Measurements from ENCODE around the gene MYH7B. TPM values are rescaled to one million over a fixed set of nuclear protein-coding genes. Genes with fewer than 3 reads are reported as not detected.

MYH7B gene
- total RNA-seq, 1 experiment from 2014 or later = not detected

DNA sequence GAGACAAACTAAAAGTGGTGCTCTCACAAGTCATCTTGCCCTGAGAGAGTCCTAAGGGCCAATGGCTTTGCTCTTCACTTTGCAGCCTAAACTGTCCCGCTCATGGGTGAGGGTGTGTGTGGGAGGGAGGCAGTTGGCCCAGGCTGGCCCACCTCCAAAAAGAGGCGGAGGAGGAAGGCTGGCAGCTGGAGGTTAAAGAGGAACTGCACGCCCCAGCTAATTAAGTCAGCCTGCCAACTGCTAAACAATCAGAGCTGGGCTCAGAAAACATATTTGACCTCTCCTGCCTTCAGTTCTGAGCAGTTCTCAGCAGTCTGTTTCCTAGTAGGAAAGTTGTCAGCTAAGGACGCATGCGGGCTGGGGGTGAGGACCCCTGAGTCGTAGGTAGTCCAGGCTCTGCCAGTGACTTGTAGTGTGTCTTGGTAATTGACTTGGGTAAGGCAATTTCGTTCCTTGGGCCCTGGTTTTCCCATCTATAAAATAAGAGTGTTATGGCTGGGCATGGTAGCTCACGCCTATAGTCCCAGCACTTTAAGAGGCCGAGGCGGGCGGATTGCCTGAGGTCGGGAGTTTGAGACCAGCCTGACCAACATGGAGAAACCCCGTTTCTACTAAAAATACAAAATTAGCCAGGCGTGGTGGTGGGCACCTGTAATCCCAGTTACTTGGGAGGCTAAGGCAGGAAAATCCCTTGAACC, 17.1 kb upstream of the MYH7B start:
- Histone ChIP-seq H3K36me3 (ENCODE audit: insufficient read depth, low read length) (peaks cover 6% of the 10 kb centered on the region; the same call in 1 of the 2 replicates), H3K9me3 (ENCODE audit: low read length) (no peaks in the 10 kb centered on the region), H2AFZ (ENCODE audit: low read length) (no peak overlapping the region), H3K4me3 (ENCODE audit: low read length) (no peak overlapping the region), H3K79me2 (ENCODE audit: low read length) (no peaks in the 10 kb centered on the region), H3K27ac (ENCODE audit: low read length) (no peak overlapping the region), H3K9me2 (replicated peaks; ENCODE audit: insufficient read depth, low read length) (no peaks in the 10 kb centered on the region), H4K20me1 (ENCODE audit: insufficient read depth, low read depth, low read length) (no peaks in the 10 kb centered on the region), H3K9ac (ENCODE audit: low read length) (no peak overlapping the region), H3K27me3 (ENCODE audit: low read length) (no peaks in the 10 kb centered on the region), H3K4me2 (ENCODE audit: low read depth, low read length, poor library complexity, severe bottlenecking) (no peak overlapping the region), H3K4me1 (ENCODE audit: low read length) (no peaks in the 10 kb centered on the region)
- DNase-seq = no peak

- DNase-seq = no peak
- H4K20me1 ChIP-seq (ENCODE audit: insufficient read depth, low read depth, low read length) = no peaks in the 10 kb centered on the region
- H3K27me3 ChIP-seq (ENCODE audit: low read length) = no peaks in the 10 kb centered on the region
- no peak overlapping the region for H3K27ac ChIP-seq (ENCODE audit: low read length)
- H3K9ac ChIP-seq (ENCODE audit: low read length) = no peak overlapping the region
- H3K4me2 ChIP-seq (ENCODE audit: low read depth, low read length, poor library complexity, severe bottlenecking) = no peak overlapping the region
- H3K9me2 ChIP-seq (replicated peaks; ENCODE audit: insufficient read depth, low read length) = no peaks in the 10 kb centered on the region
- H2AFZ ChIP-seq (ENCODE audit: low read length) = no peak overlapping the region
- H3K36me3 ChIP-seq (ENCODE audit: insufficient read depth, low read length) = peaks cover 9% of the 10 kb centered on the region; the same call in 1 of the 2 replicates
- H3K9me3 ChIP-seq (ENCODE audit: low read length) = no peaks in the 10 kb centered on the region
- no peak overlapping the region for H3K4me3 ChIP-seq (ENCODE audit: low read length)
- no peaks in the 10 kb centered on the region for H3K4me1 ChIP-seq (ENCODE audit: low read length)
- H3K79me2 ChIP-seq (ENCODE audit: low read length) = no peaks in the 10 kb centered on the region
Observed at GRCh38 chr20:34940081-34940481, 15.6 kb upstream of the MYH7B start.

DNA sequence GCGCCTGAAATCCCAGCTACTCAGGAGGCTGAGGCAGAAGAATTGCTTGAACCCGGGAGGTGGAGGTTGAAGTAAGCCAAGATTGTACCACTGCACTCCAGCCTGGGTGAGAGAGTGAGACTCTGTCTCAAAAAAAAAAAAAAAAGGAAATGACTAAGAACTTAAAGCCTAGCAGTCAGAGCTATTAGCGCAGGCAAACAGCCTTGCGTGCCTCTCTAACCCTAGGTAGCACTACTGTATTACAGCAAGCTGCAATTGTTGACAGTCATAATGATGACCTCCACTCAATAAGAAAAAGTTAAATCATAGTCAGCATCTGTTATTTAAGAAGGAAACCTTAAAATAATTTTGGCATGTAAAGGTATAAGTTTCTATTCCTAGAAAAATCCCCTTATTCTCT, 14.4 kb upstream of the MYH7B start:
- H3K4me3 ChIP-seq (ENCODE audit: low read length) = no peak overlapping the region
- H2AFZ ChIP-seq (ENCODE audit: low read length) = no peak overlapping the region
- peaks cover 4% of the 10 kb centered on the region for H3K4me1 ChIP-seq (ENCODE audit: low read length)
- H3K36me3 ChIP-seq (ENCODE audit: insufficient read depth, low read length) = peaks cover 9% of the 10 kb centered on the region; the same call in 1 of the 2 replicates
- no peak overlapping the region for H3K9ac ChIP-seq (ENCODE audit: low read length)
- no peaks in the 10 kb centered on the region for H3K9me2 ChIP-seq (replicated peaks; ENCODE audit: insufficient read depth, low read length)
- H4K20me1 ChIP-seq (ENCODE audit: insufficient read depth, low read depth, low read length) = no peaks in the 10 kb centered on the region
- no peak overlapping the region for H3K27ac ChIP-seq (ENCODE audit: low read length)
- no peak overlapping the region for H3K4me2 ChIP-seq (ENCODE audit: low read depth, low read length, poor library complexity, severe bottlenecking)
- no peaks in the 10 kb centered on the region for H3K79me2 ChIP-seq (ENCODE audit: low read length)
- no peaks in the 10 kb centered on the region for H3K9me3 ChIP-seq (ENCODE audit: low read length)
- H3K27me3 ChIP-seq (ENCODE audit: low read length) = no peaks in the 10 kb centered on the region
- DNase-seq = no peak

DNA sequence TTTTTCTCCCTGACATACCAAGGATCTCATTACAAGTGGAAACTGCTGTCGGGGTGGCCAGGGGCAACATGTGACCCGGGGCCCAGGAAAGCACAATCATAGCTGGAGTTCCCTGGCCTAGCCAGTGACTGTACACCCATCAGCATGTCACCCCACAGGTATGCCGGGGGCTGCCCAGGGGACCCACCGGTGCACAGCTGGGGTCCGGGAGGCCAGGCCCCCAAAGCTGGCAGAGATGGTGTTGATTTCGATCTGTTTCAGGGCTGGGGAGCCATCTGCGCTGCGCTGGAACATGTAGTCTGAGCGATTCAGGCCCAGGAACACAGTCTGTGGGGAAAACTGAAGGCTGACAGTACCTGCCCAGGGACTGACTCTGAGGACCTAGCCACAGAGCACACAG, 13.4 kb upstream of the MYH7B start:
- no peaks in the 10 kb centered on the region for H3K27me3 ChIP-seq (ENCODE audit: low read length)
- H4K20me1 ChIP-seq (ENCODE audit: insufficient read depth, low read depth, low read length) = no peaks in the 10 kb centered on the region
- no peak overlapping the region for H3K4me2 ChIP-seq (ENCODE audit: low read depth, low read length, poor library complexity, severe bottlenecking)
- no peak overlapping the region for H2AFZ ChIP-seq (ENCODE audit: low read length)
- no peak overlapping the region for H3K9ac ChIP-seq (ENCODE audit: low read length)
- H3K9me2 ChIP-seq (replicated peaks; ENCODE audit: insufficient read depth, low read length) = no peaks in the 10 kb centered on the region
- peaks cover 9% of the 10 kb centered on the region; the same call in 1 of the 2 replicates for H3K36me3 ChIP-seq (ENCODE audit: insufficient read depth, low read length)
- H3K79me2 ChIP-seq (ENCODE audit: low read length) = no peaks in the 10 kb centered on the region
- no peak overlapping the region for H3K27ac ChIP-seq (ENCODE audit: low read length)
- peaks cover 10% of the 10 kb centered on the region for H3K4me1 ChIP-seq (ENCODE audit: low read length)
- DNase-seq = no peak
- H3K4me3 ChIP-seq (ENCODE audit: low read length) = no peak overlapping the region
- H3K9me3 ChIP-seq (ENCODE audit: low read length) = no peaks in the 10 kb centered on the region

DNA sequence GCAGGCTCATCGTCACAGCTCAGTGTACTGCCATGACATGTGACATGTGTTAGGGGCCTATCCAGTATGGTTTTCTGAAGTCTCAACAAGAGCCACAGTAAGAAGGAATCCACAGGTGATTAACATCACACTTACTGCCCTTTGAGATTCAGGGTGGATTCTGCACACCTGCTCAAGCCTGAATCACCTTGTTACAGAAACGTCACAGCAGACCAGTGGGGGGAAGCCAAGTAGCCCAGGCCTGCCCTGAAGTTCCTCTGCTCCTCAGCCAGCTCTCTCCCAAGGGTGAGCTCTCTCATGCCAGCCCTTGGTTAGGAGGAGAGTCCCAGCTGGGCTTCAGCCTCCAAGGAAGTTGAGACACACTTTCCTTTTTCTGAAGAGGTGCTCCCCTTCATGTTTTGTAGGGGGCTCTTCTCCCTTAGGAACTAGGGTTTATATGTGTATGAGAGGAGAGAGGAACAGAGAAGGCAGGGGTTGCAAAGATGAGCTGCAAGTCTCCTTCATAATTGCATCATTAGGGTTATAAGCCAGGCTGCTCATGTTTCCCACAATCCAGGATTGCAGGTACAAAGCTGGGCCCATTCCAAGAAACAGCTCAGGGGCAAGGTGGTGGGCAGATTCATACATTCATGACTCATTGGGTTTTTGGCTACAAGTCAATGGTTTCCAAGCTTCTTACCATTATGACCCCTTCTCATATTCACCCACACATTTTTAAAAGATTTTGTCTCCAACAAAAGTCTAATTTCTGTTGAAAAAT, 11.7 kb upstream of the MYH7B start:
- H3K9me3 ChIP-seq (ENCODE audit: low read length) = no peaks in the 10 kb centered on the region
- DNase-seq = no peak
- H3K4me2 ChIP-seq (ENCODE audit: low read depth, low read length, poor library complexity, severe bottlenecking) = no peak overlapping the region
- peak overlapping the region; percentile 34; the same call in 1 of the 2 replicates for H3K27ac ChIP-seq (ENCODE audit: low read length)
- no peak overlapping the region for H3K9ac ChIP-seq (ENCODE audit: low read length)
- H4K20me1 ChIP-seq (ENCODE audit: insufficient read depth, low read depth, low read length) = no peaks in the 10 kb centered on the region
- peaks cover 10% of the 10 kb centered on the region for H3K4me1 ChIP-seq (ENCODE audit: low read length)
- peaks cover 9% of the 10 kb centered on the region; the same call in 1 of the 2 replicates for H3K36me3 ChIP-seq (ENCODE audit: insufficient read depth, low read length)
- H3K4me3 ChIP-seq (ENCODE audit: low read length) = no peak overlapping the region
- no peaks in the 10 kb centered on the region for H3K79me2 ChIP-seq (ENCODE audit: low read length)
- no peak overlapping the region for H2AFZ ChIP-seq (ENCODE audit: low read length)
- no peaks in the 10 kb centered on the region for H3K27me3 ChIP-seq (ENCODE audit: low read length)
- H3K9me2 ChIP-seq (replicated peaks; ENCODE audit: insufficient read depth, low read length) = no peaks in the 10 kb centered on the region

DNA sequence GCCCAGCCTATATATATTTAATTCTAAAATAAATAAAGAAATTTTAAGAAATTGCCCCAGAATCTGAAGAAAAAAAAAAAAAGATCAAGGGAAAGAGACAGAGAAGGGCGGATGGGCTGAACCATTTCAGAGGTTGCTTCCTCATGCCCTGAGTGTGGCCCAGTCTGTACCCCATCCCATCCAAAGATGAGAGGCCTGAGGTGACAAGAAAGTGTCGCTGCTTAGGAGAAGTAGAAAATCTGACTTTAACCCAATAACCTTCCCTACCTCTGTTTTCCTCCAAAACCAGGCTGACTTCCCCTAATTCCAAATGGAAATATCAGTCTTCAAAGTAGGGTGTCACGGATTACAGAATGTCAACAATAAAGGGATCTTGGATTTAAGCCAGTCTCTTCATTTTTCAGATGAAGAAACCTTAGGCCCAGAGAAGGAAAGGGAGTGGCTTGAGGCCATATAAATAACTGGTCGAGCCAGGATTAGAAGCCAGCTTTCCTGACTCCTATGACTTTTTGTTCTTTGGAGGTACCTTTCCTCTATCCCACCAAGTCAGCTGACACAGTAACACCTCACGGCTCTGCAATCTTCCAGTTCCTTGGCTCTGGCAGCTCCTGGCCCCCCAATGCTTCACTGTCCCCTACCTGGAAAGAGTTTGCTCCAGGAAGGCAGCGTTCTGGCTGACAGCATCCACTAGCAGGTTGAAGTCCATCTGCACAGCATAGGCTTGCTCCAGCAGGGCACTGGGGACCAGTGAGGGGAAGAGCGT, 10.2 kb upstream of the MYH7B start:
- Histone ChIP-seq H3K9me2 (replicated peaks; ENCODE audit: insufficient read depth, low read length) (no peaks in the 10 kb centered on the region), H3K9ac (ENCODE audit: low read length) (no peak overlapping the region), H3K4me1 (ENCODE audit: low read length) (peaks cover 10% of the 10 kb centered on the region), H3K9me3 (ENCODE audit: low read length) (no peaks in the 10 kb centered on the region), H4K20me1 (ENCODE audit: insufficient read depth, low read depth, low read length) (no peaks in the 10 kb centered on the region), H3K27me3 (ENCODE audit: low read length) (no peaks in the 10 kb centered on the region), H3K27ac (ENCODE audit: low read length) (no peak overlapping the region), H3K79me2 (ENCODE audit: low read length) (no peaks in the 10 kb centered on the region), H3K4me3 (ENCODE audit: low read length) (no peak overlapping the region), H2AFZ (ENCODE audit: low read length) (no peak overlapping the region), H3K36me3 (ENCODE audit: insufficient read depth, low read length) (peaks cover 11% of the 10 kb centered on the region; the same call in 1 of the 2 replicates), H3K4me2 (ENCODE audit: low read depth, low read length, poor library complexity, severe bottlenecking) (no peak overlapping the region)
- no peak for DNase-seq

GRCh38 chr20:34946661-34947060, 9.0 kb upstream of the MYH7B start:
- Histone ChIP-seq H2AFZ (ENCODE audit: low read length) (no peak overlapping the region), H3K27ac (ENCODE audit: low read length) (no peak overlapping the region), H3K9ac (ENCODE audit: low read length) (no peak overlapping the region), H3K9me3 (ENCODE audit: low read length) (no peaks in the 10 kb centered on the region), H4K20me1 (ENCODE audit: insufficient read depth, low read depth, low read length) (no peaks in the 10 kb centered on the region), H3K79me2 (ENCODE audit: low read length) (no peaks in the 10 kb centered on the region), H3K36me3 (ENCODE audit: insufficient read depth, low read length) (peaks cover 10% of the 10 kb centered on the region; the same call in 1 of the 2 replicates), H3K4me2 (ENCODE audit: low read depth, low read length, poor library complexity, severe bottlenecking) (no peak overlapping the region), H3K9me2 (replicated peaks; ENCODE audit: insufficient read depth, low read length) (no peaks in the 10 kb centered on the region), H3K4me3 (ENCODE audit: low read length) (no peak overlapping the region), H3K4me1 (ENCODE audit: low read length) (peaks cover 21% of the 10 kb centered on the region), H3K27me3 (ENCODE audit: low read length) (no peaks in the 10 kb centered on the region)
- no peak for DNase-seq

DNA sequence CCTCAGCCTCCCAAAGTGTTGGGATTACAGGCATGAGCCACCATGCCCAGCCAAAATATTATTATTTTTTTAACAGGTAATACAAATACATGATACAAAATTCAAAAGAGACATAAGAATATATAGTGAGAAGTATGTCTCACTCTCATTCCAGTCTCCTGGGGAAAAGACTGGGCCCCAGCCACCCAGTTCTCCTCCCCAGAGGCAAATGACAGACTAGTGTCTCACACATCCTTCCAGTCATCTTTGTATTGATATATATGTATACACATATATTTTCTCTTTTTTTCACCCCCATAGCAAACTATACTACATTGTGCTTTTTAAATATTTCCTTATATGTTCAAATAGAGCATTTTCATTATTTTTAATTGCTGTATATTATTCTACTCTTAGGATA, 8.3 kb upstream of the MYH7B start:
- Histone ChIP-seq H3K27me3 (ENCODE audit: low read length) (no peaks in the 10 kb centered on the region), H3K4me2 (ENCODE audit: low read depth, low read length, poor library complexity, severe bottlenecking) (no peak overlapping the region), H2AFZ (ENCODE audit: low read length) (no peak overlapping the region), H3K4me1 (ENCODE audit: low read length) (peaks cover 26% of the 10 kb centered on the region), H3K9me2 (replicated peaks; ENCODE audit: insufficient read depth, low read length) (no peaks in the 10 kb centered on the region), H3K36me3 (ENCODE audit: insufficient read depth, low read length) (peaks cover 8% of the 10 kb centered on the region; the same call in 1 of the 2 replicates), H3K79me2 (ENCODE audit: low read length) (no peaks in the 10 kb centered on the region), H3K9ac (ENCODE audit: low read length) (no peak overlapping the region), H3K9me3 (ENCODE audit: low read length) (no peaks in the 10 kb centered on the region), H4K20me1 (ENCODE audit: insufficient read depth, low read depth, low read length) (no peaks in the 10 kb centered on the region), H3K4me3 (ENCODE audit: low read length) (no peak overlapping the region), H3K27ac (ENCODE audit: low read length) (no peak overlapping the region)
- DNase-seq = no peak
